ENCODE results near the gene SLC17A1.

The SLC17A1 gene

GRCh38 chr6:25832670-25833069 is 818 bp upstream of the SLC17A1 start:
- DNase-seq (ENCODE audit: low read depth): no peak
- H3K4me3 ChIP-seq (replicated peaks; ENCODE audit: low read depth, low read length): no peak overlapping the region
- no peak for TF ChIP-seq CTCF (IDR thresholded peaks at IDR 0.05; ENCODE audit: low read length, missing control alignments)

- no peak for TF ChIP-seq CTCF (IDR thresholded peaks at IDR 0.05; ENCODE audit: low read length, missing control alignments)
- DNase-seq (ENCODE audit: low read depth): no peak
- no peak overlapping the region for H3K4me3 ChIP-seq (replicated peaks; ENCODE audit: low read depth, low read length)
Observed at GRCh38 chr6:25832307-25832662, 433 bp upstream of the SLC17A1 start.

- DNase-seq (ENCODE audit: low read depth): no peak
- H3K4me3 ChIP-seq (replicated peaks; ENCODE audit: low read depth, low read length): no peak overlapping the region
- no peak for TF ChIP-seq CTCF (IDR thresholded peaks at IDR 0.05; ENCODE audit: low read length, missing control alignments)
Observed at GRCh38 chr6:25830458-25830857, 1.4 kb downstream of the SLC17A1 start.

- TF ChIP-seq CTCF (IDR thresholded peaks at IDR 0.05; ENCODE audit: low read length, missing control alignments): no peak
- DNase-seq (ENCODE audit: low read depth): no peak
- no peak overlapping the region for H3K4me3 ChIP-seq (replicated peaks; ENCODE audit: low read depth, low read length)
Observed at GRCh38 chr6:25829375-25829774, 2.5 kb downstream of the SLC17A1 start.

- DNase-seq (ENCODE audit: low read depth): no peak
- TF ChIP-seq CTCF (IDR thresholded peaks at IDR 0.05; ENCODE audit: low read length, missing control alignments): no peak
Observed at GRCh38 chr6:25821341-25821740, 10.5 kb downstream of the SLC17A1 start.

GRCh38 chr6:25816252-25816651 is 15.6 kb downstream of the SLC17A1 start:
- TF ChIP-seq CTCF (IDR thresholded peaks at IDR 0.05; ENCODE audit: low read length, missing control alignments): no peak
- no peak overlapping the region for H3K4me3 ChIP-seq (replicated peaks; ENCODE audit: low read depth, low read length)
- DNase-seq (ENCODE audit: low read depth): no peak

More at GRCh38 chr6:25821341-25821740, 10.5 kb downstream of the SLC17A1 start:
- H3K4me3 ChIP-seq (replicated peaks; ENCODE audit: low read depth, low read length): no peak overlapping the region

- no peak for DNase-seq (ENCODE audit: low read depth)
- no peak for TF ChIP-seq CTCF (IDR thresholded peaks at IDR 0.05; ENCODE audit: low read length, missing control alignments)
- H3K4me3 ChIP-seq (replicated peaks; ENCODE audit: low read depth, low read length): no peak overlapping the region
Observed at GRCh38 chr6:25815194-25815593, 16.7 kb downstream of the SLC17A1 start.

Data from fibroblast of pulmonary artery (primary cell).